ENCODE results near the gene USP21. TPM values are rescaled to one million over a fixed set of nuclear protein-coding genes. Genes with fewer than 3 reads are reported as not detected.

The USP21 gene
- total and polyA plus RNA-seq, 9 of the 15 experiments (the other 6 are each of a cell fraction or from before 2014, with no cell fraction given), result 4.9 to 52.4 (median 21.6) TPM

GRCh38 chr1:161201836-161202712, 42.8 kb downstream of the USP21 start, which contains the start of gene NDUFS2 (continued):
- TF ChIP-seq SETDB1 (IDR thresholded peaks at IDR 0.05; ENCODE audit: low read length), result peak; percentile 56
- peak in 1 of 2 experiments; percentile 67; a peak in 1 of 4 replicates for TF ChIP-seq SRF (CRISPR knock-in tag; IDR thresholded peaks at IDR 0.05)
- TF ChIP-seq TEAD4 (IDR thresholded peaks at IDR 0.05; ENCODE audit: low read length), result 0 out of 2 replicates have a peak, but pooled peaks have one; percentile 8
- TF ChIP-seq TEAD4 (CRISPR knock-in tag; IDR thresholded peaks at IDR 0.05; ENCODE audit: borderline replicate concordance), result no peak
- peak; percentile 97 for TF ChIP-seq NR2C1 (IDR thresholded peaks at IDR 0.05)
- peak; percentile 99 for TF ChIP-seq NR2C1 (tag; IDR thresholded peaks at IDR 0.05)
- TF ChIP-seq KDM5B (IDR thresholded peaks at IDR 0.05; ENCODE audit: insufficient replicate concordance, low read depth, low read length), result peak; percentile 94
- peak; percentile 75 for TF ChIP-seq ATF7 (IDR thresholded peaks at IDR 0.05)
- peak; percentile 89 for TF ChIP-seq ZBTB17 (CRISPR knock-in tag; IDR thresholded peaks at IDR 0.05)
- peak; percentile 89 for TF ChIP-seq ETV1 (tag; conservative IDR thresholded peaks at IDR 0.05; ENCODE audit: low read depth)
- 0 out of 2 replicates have a peak, but pooled peaks have one; percentile 58 for TF ChIP-seq ZKSCAN8 (CRISPR knock-in tag; IDR thresholded peaks at IDR 0.05)
- TF ChIP-seq, protein P1, sequence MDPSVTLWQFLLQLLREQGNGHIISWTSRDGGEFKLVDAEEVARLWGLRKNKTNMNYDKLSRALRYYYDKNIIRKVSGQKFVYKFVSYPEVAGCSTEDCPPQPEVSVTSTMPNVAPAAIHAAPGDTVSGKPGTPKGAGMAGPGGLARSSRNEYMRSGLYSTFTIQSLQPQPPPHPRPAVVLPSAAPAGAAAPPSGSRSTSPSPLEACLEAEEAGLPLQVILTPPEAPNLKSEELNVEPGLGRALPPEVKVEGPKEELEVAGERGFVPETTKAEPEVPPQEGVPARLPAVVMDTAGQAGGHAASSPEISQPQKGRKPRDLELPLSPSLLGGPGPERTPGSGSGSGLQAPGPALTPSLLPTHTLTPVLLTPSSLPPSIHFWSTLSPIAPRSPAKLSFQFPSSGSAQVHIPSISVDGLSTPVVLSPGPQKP (CRISPR knock-in tag; IDR thresholded peaks at IDR 0.05), result no peak
- TF ChIP-seq RBM17 (IDR thresholded peaks at IDR 0.05; ENCODE audit: borderline replicate concordance, low read depth, low read length), result no peak
- TF ChIP-seq, protein P2, sequence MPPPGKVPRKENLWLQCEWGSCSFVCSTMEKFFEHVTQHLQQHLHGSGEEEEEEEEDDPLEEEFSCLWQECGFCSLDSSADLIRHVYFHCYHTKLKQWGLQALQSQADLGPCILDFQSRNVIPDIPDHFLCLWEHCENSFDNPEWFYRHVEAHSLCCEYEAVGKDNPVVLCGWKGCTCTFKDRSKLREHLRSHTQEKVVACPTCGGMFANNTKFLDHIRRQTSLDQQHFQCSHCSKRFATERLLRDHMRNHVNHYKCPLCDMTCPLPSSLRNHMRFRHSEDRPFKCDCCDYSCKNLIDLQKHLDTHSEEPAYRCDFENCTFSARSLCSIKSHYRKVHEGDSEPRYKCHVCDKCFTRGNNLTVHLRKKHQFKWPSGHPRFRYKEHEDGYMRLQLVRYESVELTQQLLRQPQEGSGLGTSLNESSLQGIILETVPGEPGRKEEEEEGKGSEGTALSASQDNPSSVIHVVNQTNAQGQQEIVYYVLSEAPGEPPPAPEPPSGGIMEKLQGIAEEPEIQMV (tag; conservative IDR thresholded peaks at IDR 0.05; ENCODE audit: low read depth), result no peak
- TF ChIP-seq TARDBP (IDR thresholded peaks at IDR 0.05), result peak; percentile 23; the same call in 1 of the 2 replicates
- TF ChIP-seq, protein P3, sequence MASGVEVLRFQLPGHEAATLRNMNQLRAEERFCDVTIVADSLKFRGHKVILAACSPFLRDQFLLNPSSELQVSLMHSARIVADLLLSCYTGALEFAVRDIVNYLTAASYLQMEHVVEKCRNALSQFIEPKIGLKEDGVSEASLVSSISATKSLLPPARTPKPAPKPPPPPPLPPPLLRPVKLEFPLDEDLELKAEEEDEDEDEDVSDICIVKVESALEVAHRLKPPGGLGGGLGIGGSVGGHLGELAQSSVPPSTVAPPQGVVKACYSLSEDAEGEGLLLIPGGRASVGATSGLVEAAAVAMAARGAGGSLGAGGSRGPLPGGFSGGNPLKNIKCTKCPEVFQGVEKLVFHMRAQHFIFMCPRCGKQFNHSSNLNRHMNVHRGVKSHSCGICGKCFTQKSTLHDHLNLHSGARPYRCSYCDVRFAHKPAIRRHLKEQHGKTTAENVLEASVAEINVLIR (CRISPR knock-in tag; IDR thresholded peaks at IDR 0.05), result peak; percentile 20
- no peak; the same call in 1 of the 2 replicates for TF ChIP-seq ZNF75A (CRISPR knock-in tag; IDR thresholded peaks at IDR 0.05)
- TF ChIP-seq ZNF134 (CRISPR knock-in tag; conservative IDR thresholded peaks at IDR 0.05), result peak; percentile 45; the same call in 1 of the 2 replicates
- TF ChIP-seq ZC3H11A (IDR thresholded peaks at IDR 0.05; ENCODE audit: low read depth, low read length), result no peak
- TF ChIP-seq, protein P4, sequence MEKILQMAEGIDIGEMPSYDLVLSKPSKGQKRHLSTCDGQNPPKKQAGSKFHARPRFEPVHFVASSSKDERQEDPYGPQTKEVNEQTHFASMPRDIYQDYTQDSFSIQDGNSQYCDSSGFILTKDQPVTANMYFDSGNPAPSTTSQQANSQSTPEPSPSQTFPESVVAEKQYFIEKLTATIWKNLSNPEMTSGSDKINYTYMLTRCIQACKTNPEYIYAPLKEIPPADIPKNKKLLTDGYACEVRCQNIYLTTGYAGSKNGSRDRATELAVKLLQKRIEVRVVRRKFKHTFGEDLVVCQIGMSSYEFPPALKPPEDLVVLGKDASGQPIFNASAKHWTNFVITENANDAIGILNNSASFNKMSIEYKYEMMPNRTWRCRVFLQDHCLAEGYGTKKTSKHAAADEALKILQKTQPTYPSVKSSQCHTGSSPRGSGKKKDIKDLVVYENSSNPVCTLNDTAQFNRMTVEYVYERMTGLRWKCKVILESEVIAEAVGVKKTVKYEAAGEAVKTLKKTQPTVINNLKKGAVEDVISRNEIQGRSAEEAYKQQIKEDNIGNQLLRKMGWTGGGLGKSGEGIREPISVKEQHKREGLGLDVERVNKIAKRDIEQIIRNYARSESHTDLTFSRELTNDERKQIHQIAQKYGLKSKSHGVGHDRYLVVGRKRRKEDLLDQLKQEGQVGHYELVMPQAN (IDR thresholded peaks at IDR 0.05; ENCODE audit: borderline replicate concordance), result peak; percentile 59; the same call in 1 of the 2 replicates
- peak; percentile 70; the same call in 1 of the 2 replicates for TF ChIP-seq E2F3 (CRISPR knock-in tag; IDR thresholded peaks at IDR 0.05)
- no peak for TF ChIP-seq ZNF431 (CRISPR knock-in tag; IDR thresholded peaks at IDR 0.05)
- TF ChIP-seq TEAD1 (CRISPR knock-in tag; IDR thresholded peaks at IDR 0.05), result peak; percentile 62 to 66; a peak in 2 of 4 replicates
